Left forelimb (tissue), 1 donor: Measurements from ENCODE around the gene HCK.
A peak's percentile ranks its signal among the peaks of the same experiment; 100 is the strongest.
"Not testable (repeated sequence)": the region's sequence is repeated elsewhere in the genome, so short reads cannot be mapped to it uniquely, and the experiment has no call there.

Experiments
- DNase-seq: peaks from one replicate; pipeline ENCODE4 v3.0.0-alpha.2; 2018; ENCODE audit warnings: low spot score

The HCK gene

DNA sequence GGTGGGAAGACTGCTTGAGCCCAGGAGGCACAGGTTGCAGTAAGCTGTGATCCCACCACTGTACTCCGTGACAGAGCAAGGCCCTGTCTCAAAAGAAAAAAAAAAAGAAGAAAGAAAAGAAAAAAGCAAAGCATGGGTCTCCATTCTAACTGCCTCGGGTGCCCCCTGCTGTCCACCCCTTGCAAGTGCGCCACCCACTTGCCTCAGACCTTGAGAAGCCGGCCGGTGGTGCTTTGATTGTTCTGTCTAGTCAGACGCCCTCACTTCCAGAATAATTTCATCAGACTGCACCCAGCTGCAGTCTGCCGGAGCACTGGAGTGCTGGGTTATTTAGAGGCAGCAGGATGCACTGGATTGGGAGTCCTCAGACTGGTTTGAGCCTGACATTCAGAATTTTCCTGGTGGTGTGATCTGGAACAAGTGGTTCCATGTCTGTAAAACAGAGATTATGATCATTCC lies 39.9 kb downstream of the HCK start:
- DNase-seq = peak; percentile 74

DNA sequence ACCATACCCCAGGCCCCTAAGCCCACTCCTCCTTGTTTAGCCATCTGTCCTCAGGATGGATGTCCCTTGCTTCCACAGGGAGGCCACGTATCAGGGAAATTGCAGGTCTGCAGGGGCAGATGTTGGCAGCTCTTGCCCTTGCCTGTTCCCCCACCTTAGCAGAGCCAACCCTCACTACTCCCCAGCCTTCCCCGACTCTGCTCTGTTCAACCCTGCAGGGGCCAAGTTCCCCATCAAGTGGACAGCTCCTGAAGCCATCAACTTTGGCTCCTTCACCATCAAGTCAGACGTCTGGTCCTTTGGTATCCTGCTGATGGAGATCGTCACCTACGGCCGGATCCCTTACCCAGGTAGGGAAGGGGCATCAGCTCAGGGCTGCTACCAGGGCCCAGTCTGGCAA lies 46.7 kb downstream of the HCK start:
- no peak for DNase-seq

DNA sequence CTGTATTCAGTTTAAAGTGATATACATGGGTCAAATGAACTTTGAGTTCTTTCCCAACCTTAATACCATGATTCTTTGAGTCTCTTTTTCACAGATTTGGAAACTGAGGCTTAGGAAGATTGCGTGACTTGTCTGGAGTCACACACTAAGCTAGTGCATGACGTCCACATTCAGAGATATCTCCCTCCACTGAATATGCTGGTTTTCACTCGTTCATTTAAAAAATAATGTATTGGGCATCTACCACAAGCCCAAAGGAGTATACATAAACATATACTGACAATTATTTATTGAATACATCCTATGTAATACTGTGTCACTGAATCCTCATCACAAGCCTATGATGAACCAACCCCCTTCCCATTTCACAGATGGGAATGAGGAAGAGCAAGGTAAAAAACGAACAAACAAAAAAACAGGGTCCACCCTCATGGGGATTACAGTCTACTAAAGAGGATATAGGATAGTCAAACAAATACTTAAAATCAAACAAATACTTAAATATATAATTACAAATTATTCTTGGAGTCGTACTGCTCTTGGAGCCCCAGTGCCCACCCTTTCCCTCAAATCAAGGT lies 56.9 kb downstream of the HCK start:
- no peak for DNase-seq

DNA sequence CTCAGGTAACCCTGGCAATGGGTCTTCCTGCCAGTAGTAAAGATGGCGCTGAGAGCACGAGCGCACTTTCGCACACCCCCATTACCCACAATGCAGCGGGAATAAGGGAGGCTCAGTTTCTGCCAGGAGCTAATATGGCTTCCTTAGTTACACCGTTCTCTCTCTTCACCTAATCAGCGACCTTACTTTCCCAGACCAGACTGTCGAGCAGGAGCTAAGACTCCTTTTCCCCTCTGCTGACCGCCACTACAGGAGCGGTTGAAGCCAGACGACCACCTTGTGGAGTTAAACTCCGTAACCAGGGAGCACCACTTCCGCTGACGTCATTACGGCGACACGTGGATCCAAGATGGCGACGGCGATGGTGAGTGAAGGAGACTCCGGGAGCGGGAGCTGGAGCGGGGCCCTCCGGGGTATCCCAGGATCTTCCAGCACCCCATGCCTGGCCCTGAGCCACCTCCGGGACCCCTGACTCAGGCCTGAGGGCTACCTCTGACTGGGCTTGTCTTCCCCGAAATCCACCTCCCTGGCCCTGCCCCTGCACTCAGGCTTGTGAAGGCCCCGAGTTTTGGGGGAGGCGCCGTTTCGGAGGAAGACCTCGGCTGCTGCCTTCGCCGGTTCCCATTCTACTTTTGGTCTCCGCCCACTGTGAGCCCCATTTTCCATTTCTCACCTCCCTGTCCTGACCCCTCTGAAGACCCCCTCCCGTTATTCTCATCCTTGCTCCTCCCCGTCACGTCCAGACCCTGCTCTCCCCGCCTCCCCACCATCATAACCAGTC lies 57.5 kb downstream of the HCK start, which contains the start of gene TM9SF4:
TM9SF4 (plus strand) TSS at position 323 of the 781 bp plus-strand sequence; CDS start at position 350, 27 bp downstream.
- DNase-seq = peak; percentile 96

DNA sequence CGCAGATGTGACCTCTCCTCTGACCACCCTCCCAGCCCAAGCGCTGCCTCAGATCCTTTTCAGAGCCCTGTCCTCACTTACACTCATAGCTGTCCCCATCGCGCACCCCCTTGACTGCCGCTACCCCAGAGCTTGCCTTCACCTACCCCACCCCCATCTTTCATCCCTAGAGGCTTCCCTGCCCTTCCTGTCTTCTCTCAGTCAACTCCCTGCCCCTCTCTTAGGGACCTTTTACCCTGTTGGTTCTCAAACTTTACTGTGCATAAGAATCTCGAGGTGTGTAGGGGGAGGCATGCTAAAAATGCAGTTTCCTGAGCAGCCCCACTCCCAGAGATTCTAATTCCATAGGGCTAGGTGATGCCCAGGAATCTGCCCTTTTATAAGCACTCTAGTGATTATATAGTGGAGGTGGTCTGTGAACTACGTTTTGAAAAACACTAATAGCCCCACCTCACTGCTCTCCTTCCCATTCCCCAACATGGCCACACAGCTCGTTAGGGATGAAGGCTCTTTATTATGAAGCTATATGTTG lies 58.2 kb downstream of the HCK start:
- DNase-seq = no peak

DNA sequence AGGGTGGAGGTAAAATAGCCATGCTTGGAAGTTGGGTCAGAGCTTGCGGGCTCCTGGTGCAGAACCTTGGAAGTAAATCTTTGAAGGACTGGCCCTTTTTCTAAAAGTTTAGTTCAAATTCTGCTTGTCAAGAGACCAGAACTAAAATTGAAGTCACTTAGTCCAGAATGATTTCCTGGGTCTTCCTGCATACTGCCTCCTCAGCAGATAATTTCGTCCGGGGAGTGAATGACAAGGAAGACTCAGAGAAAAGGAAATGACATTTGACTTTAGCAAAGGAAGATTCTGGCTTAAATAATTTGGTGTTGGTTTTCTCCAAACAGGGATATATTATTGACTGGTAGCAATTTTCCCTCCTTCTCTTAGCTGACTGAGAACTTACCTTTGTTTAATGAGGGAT lies 58.7 kb downstream of the HCK start:
- no peak for DNase-seq

DNA sequence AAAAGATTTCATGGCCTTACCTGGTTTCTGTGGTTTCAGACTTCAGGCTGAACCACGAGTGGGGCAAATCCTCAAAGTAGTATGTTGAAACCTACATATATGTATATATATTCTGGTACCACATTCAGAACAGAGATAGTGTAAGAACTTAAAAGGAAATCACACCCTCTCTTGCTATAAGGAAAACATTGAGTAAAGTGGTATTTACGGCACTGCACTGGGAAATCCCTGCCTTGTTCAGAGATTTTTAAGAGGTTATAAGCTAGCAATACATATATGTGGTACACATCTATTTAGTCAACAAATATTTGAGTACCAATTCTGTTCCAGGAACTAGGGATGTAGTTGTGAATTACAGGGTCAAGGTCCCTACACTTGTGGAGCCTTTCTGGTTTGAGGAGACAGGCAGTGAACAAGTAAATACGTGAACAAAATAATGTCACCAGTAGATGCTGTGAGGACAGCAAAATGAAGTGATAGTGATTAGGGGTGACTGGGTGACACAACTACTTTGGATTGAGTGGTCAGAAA lies 59.2 kb downstream of the HCK start:
- DNase-seq = no peak

DNA sequence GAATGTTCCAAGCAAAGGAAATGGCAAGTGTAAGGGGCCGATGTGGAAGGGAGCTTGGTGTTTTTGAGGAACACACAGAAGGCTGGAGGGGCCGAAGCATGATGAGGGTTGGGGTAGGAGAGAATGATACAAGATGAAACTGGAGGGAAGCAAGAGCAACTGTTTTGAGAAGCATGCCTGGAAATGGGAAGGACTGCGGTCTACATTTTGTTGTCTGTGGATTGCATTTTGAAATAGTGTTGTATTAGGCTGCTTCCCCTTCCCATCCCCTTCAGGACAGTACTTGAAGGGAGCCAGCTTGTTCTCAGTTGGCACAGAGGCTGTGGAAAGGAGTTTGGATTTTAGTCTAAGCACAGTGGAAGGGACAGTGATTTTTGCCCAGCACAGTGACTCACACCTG lies 59.7 kb downstream of the HCK start:
- no peak for DNase-seq

DNA sequence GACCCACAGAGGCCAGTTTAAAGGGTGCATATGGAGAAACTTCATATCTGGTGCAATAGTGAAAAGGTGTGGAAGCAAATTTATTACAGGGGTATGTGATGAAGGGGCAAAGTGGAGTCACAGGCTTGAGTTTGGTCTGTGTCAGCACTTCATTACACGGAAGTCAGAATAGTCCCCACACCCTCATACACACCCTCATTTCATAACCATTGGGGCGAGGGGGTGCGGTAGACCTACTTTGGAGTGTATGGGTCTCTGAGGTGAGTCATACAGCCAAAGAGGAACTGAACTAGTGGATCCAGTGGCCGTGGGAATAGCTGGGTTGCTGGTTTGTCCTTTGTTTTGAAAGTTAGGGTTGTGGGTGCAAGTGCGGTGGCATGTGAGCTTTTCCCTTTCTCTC lies 60.8 kb downstream of the HCK start:
- DNase-seq = no peak

DNA sequence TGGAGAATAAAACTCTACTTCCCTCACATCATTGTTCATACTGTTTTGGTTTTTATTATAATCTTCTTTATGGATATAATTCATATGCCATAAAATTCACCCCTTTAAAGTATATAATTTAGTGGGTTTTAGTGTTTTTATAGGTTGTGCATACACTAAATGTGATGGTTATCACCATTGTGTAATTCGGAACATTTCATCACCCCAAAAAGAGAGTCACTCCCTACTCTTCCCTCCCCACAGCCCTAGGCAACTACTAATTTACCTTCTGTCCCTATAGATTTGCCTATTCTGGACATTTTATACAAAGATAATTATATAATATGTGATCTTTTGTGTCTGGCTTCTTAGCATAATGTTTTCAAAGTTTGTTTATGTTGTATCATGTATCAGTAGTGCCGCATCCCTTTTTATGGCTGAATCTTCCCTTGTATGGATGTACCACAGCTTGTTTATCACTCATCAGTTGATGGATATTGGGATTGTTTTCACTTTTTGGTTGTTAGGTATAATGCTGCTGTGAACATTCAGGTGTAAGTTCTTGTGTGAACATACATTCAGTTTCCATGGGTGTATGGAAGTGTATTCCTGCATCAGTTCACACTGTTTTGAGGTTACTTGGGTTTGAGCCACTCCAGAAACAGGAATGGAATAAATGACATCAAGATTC lies 61.7 kb downstream of the HCK start:
- DNase-seq = no peak

DNA sequence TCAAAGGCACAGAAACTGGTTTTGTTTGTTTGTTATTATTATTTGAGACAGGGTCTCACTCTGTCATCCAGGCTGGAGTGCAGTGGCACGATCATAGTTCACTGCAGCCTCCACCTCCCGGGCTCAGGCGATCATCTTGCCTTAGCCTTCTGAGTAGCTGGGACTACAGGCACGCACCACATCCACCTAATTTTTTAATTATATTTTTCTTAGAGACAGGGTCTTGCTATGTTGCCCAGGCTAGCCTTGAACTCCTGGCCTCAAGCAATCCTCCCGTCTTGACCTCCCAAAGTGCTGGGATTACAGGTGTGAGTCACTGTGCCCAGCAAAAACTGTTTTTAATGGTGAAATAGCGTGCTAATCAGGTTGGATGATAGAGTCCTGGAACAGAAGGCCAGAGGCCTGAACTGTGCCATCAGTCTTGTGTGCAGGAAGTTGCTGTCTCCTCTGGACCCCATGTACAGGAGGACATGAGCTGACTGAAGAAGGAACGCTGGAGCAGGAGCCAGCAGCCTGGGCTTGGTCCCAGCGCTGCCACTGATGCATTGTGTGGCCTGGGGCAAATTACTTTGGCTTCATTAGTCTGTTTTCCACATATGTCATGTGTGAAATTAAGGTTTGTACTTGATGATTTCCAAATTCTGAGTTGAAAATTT lies 62.4 kb downstream of the HCK start:
- DNase-seq = no peak

DNA sequence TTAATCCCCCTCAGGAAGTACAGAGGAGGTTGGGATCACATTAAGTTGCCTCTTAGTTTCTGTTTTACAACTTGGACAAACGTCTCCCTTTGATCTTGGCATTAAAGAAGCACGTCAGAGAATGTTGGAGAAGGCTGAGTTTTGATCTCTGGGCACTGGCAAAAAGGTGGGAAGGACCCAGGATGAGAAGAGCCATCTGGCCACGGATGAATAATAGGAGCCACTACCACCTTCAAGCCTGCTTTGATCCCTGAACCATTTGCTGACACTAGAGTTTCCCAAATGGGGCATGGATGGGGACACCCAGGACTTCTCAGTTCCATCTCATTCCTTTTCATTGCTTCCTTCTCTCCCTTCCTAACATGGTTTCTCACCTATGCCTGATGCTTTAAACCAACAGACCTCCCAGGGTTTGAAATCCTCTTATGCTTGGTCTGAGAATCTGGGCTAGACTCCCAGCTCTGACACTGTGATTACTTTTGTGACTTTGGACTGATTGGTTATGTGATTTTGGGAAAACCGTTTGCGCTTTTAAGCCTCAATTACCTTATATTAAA lies 63.2 kb downstream of the HCK start:
- no peak for DNase-seq

DNA sequence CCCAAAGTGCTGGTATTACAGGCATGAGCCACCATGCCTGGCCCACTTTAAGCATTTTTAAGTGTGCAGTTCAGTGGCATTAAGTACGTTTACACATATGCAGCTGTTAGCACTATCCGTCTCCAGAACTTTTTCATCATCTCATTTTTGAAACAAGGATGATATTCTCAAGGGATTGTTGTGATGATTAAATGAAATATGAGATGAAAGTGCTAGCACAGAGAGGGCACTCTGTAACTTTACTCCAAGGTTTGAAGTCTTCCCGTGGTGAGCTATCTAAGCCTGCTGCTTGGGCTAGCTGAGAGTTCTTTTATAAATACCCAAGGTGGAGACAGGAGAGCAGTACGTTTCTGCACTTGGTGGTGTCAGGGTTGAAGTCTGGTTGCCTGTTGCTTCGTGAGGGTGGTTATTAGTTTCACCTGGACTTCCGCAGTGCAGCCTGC lies 64.1 kb downstream of the HCK start:
- DNase-seq = no peak

DNA sequence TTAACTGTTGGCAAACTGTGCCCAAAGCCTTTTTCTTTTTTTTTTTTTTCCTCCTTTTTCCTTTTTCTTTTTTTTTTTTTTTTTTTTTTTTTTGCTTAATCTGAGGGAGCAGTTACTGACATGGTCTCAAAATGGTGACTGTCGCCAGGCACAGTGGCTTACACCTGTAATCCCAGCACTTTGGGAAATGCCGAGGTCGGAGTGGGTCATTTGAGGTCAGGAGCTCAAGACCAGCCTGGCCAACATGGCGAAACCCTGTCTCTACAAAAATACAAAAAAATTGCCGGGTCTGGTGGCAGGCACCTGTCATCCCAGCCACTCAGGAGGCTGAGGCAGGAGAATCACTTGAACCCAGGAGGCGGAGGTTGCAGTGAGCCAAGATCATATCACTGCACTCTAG lies 64.8 kb downstream of the HCK start:
- DNase-seq = not testable (repeated sequence)

DNA sequence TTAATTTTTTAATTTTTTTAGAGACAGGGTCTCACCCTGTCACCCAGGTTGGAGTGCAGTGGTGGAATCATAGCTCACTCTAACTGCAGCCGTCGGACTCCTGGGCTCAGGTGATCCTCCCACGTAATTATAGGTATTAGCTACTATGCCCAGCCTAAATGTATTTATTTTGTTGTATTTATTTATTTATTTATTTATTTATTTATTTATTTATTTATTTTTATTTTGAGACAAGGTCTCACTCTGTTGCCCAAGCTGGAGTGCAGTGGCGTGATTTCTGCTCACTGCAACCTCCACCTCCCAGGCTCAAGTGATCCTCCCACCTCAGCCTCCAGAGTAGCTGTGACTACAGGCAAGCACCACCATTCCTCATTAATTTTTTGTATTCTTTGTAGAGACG lies 66.4 kb downstream of the HCK start:
- DNase-seq = not testable (repeated sequence)

DNA sequence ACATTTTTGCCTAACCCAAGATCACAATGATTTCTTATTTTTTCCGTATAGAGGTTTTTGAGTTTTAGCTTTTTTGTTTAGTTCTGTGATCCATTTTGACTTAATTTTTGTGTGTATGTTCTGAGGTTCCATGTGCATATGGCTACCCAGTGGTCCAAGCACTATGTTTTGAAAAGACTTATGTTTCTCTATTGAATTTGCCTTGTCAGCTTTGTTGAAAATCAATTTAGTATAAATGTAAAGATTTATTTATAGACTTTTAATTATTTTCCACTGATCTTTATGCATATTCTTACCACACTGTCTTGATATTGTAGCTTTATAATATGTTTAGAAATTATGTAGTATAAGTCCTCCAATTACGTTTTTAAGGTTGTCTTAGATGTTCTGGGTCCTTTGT lies 67.7 kb downstream of the HCK start:
- DNase-seq = no peak

DNA sequence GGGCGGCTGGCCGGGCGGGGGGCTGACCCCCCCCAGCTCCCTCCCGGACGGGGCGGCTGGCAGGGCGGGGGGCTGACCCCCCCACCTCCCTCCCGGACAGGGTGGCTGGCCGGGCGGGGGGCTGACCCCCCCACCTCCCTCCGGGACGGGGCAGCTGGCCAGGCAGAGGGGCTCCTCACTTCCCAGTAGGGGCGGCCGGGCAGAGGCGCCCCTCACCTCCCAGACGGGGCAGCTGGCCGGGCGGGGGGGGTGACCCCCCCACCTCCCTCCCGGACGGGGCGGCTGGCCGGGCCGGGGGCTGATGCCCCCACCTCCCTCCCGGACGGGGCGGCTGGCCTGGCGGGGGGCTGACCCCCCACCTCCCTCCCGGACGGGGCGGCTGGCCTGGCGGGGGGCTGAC lies 69.9 kb downstream of the HCK start:
- not testable (repeated sequence) for DNase-seq

DNA sequence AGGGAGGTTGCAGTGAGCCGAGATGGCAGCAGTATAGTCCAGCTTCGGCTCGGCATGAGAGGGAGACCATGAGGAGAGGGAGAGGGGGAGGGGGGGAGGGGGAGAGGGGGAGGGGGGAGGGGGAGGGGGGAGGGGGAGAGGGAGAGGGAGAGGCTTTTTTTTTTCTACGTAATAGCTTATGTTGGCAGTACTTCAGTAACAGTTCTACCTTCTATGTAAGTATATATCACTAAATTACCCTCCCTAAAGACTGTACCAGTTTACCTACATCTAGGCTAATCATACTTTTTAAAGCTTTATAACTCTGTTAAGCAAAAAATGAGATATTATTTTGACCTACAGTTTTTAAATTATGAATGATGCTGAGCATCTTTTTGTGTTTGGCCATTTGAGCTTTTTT lies 71.0 kb downstream of the HCK start:
- DNase-seq = no peak

DNA sequence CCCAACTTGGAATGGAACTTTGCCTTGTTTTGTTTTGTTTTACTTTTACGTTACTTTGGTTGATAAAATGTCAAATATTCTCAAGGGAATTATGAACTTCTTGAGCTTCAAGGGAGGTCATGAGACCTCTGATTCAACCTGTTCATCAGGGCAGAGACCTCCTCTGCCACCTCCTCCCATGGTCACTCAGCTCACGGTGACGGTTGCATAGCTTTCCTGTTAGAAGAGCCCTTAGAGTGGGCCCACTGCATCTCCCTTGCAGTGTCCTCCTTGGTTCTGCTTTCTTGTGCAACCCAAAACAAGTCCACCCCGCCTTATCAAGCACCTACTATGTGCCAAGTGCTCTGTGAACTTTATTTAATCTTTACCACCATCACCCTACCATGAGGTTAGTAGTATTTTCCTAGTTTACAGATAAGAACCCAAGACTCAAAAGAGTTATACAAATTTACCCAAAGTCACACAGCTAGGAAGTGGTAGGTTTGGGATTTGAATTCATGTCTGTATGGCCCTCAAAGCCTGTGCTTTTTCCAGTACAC lies 72.9 kb downstream of the HCK start:
- DNase-seq = no peak

DNA sequence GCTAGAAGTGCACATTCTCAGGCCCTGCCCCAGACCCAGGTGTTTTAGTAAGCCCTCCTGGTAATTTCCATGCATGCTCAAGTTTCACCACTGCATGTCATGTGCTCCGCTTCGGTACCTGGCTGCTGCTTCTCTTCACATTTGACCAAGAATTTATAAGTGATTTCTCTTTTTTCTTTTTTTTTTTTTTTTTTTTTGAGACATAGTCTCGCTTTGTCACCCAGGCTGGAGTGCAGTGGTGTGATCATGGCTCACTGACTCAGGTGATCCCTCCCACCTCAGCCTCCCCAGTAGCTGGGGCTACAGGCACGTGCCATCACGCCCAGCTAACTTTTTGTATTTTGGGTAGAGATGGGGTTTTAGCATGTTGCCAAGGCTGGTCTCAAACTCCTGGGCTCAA lies 73.5 kb downstream of the HCK start:
- DNase-seq = no peak

DNA sequence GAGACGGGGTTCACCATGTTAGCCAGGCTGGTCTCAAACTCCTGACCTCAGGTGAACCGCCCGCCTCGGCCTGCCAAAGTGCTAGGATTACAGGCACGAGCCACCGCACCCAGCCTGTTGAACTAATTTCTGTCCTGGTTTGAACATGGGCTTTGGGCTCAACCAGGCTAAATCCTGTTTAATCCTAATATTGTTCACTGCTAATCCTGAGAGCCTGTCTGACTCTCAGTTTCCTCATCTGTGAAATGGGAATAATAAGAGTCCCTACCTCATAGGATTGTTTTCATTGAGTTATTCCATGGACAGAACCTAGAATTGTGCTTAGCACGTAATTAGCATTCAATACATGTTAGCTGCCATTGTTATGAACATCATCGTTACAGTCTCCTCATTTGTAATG lies 74.9 kb downstream of the HCK start:
- no peak for DNase-seq
